ENCODE measurements around the gene GNB5.
"Not testable (repeated sequence)": the region's sequence is repeated elsewhere in the genome, so short reads cannot be mapped to it uniquely, and the experiment has no call there.

Gene GNB5

DNA sequence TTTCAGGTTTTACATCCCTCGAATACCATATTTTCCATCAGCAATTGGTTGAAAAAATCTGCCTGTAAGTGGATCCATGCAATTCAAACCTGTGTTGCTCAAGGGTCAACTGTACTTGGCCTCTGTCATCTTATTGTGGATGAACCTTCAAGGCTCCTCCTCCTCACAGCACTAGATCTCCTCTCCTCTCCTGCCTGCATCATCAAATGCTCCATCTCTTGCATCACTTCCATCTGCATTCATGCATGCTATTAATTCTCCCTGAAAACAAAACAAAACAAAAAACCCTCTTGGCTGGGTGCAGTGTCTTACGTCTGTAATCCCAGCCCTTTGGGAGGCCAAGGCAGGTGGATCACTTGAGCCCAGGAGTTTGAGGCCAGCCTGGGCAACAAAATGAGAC is 88.7 kb downstream of the GNB5 start:
- peak; percentile 86 to 94 for DNase-seq (ENCODE audit: low read depth in 2 of 2)
- TF ChIP-seq, protein P1, sequence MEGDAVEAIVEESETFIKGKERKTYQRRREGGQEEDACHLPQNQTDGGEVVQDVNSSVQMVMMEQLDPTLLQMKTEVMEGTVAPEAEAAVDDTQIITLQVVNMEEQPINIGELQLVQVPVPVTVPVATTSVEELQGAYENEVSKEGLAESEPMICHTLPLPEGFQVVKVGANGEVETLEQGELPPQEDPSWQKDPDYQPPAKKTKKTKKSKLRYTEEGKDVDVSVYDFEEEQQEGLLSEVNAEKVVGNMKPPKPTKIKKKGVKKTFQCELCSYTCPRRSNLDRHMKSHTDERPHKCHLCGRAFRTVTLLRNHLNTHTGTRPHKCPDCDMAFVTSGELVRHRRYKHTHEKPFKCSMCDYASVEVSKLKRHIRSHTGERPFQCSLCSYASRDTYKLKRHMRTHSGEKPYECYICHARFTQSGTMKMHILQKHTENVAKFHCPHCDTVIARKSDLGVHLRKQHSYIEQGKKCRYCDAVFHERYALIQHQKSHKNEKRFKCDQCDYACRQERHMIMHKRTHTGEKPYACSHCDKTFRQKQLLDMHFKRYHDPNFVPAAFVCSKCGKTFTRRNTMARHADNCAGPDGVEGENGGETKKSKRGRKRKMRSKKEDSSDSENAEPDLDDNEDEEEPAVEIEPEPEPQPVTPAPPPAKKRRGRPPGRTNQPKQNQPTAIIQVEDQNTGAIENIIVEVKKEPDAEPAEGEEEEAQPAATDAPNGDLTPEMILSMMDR (IDR thresholded peaks at IDR 0.05; ENCODE audit: low read depth, low read length) = no peak
- no peak overlapping the region for H3K4me3 ChIP-seq (replicated peaks in 1 of 2; ENCODE audit: low read depth in 2 of 2, low read length in 2 of 2)

GRCh38 chr15:52101542-52102323 is 89.5 kb downstream of the GNB5 start:
- TF ChIP-seq, protein P1 (IDR thresholded peaks at IDR 0.05; ENCODE audit: low read depth, low read length) = no peak
- H3K4me3 ChIP-seq (replicated peaks in 1 of 2; ENCODE audit: low read depth in 2 of 2, low read length in 2 of 2) = no peak overlapping the region
- no peak for DNase-seq (ENCODE audit: low read depth in 2 of 2)

DNA sequence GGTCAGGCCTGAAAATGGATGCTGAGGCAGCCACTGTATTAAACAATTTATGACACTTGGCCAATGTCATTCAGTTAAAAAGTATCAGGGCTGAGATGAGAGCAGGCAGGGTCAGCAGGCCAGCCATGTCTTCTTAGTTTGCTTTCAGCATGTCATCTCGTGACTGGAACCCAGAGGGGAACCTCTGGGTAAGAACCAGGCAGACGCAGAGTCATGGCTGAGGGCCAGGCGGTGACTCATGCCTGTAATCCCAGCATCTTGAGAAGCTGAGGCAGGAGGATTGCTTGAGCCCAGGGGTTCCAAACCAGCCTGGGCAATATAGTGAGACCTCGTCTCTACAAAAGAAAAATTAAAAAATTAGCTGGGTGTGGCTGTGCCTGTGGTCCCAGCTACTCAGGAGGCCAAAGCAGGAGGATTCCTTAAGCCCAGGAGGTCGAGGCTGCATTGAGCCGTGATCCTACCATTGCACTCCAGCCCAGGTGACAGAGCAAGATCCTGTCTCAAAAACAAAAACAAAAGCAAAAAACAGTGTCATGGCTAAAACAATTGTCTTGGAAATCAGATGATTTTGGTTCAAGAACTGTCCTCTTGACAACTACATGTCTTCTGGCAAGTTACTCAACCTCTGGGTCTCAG is 90.3 kb downstream of the GNB5 start:
- TF ChIP-seq, protein P1 (IDR thresholded peaks at IDR 0.05; ENCODE audit: low read depth, low read length) = no peak
- DNase-seq (ENCODE audit: low read depth in 2 of 2) = peak; percentile 93 to 96
- H3K4me3 ChIP-seq (replicated peaks in 1 of 2; ENCODE audit: low read depth in 2 of 2, low read length in 2 of 2) = no peak overlapping the region

DNA sequence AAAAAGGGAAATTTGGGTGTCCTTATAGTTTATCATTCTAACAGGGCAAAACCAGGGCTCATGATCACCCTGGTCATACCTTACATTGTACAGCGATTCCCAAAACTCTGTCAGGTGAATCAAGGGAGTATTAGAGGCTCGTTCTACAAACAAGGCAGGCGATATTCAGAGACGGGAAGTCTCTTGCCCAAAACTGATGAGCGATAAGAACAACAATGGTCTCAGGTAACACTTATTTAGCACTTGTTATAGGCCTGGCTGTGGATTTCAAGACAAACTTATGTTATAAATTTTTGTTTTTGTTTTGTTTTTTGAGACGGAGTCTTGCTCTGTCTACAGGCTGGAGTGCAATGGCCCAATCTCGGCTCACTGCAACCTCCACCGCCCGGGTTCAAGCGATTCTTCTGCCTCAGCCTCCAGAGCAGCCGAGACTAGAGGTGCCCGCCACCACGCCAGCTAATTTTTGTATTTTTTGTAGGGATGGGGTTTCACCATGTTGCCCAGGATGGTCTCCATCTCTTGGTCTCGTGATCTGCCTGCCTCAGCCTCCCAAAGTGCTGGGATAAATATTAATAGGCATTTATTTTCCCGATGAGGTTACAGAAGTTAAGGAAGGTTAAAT is 91.4 kb downstream of the GNB5 start:
- no peak for DNase-seq (ENCODE audit: low read depth in 2 of 2)
- TF ChIP-seq, protein P1 (IDR thresholded peaks at IDR 0.05; ENCODE audit: low read depth, low read length) = no peak
- H3K4me3 ChIP-seq (replicated peaks in 1 of 2; ENCODE audit: low read depth in 2 of 2, low read length in 2 of 2) = no peak overlapping the region

- TF ChIP-seq, protein P1 (IDR thresholded peaks at IDR 0.05; ENCODE audit: low read depth, low read length) = no peak
- DNase-seq (ENCODE audit: low read depth in 2 of 2) = peak in 1 of 2 donors; percentile 48
- H3K4me3 ChIP-seq (replicated peaks in 1 of 2; ENCODE audit: low read depth in 2 of 2, low read length in 2 of 2) = no peak overlapping the region
These were observed 92.9 kb downstream of the GNB5 start for GRCh38 chr15:52098323-52098722.

GRCh38 chr15:52097180-52097579 is 94.0 kb downstream of the GNB5 start:
- TF ChIP-seq, protein P1 (IDR thresholded peaks at IDR 0.05; ENCODE audit: low read depth, low read length) = no peak
- no peak overlapping the region for H3K4me3 ChIP-seq (replicated peaks in 1 of 2; ENCODE audit: low read depth in 2 of 2, low read length in 2 of 2)
- peak; percentile 31 to 60 for DNase-seq (ENCODE audit: low read depth in 2 of 2)

GRCh38 chr15:52096536-52096935 is 94.7 kb downstream of the GNB5 start:
- not testable (repeated sequence) for H3K4me3 ChIP-seq (replicated peaks in 1 of 2; ENCODE audit: low read depth in 2 of 2, low read length in 2 of 2); DNase-seq (ENCODE audit: low read depth in 2 of 2)
